ENCODE measurements around the gene TET1. TPM values are rescaled to one million over a fixed set of nuclear protein-coding genes. Genes with fewer than 3 reads are reported as not detected.

Gene TET1
- total and polyA plus RNA-seq, 2 of the 13 experiments (the other 11 are each of a cell fraction or from before 2014, with no cell fraction given), result 6.9 to 7.3 TPM

- H2AFZ ChIP-seq (ENCODE audit: low read length), result no peak overlapping the region
- BruUV-seq (replicated peaks), result no TSS peak
- peaks cover 59% of the 10 kb centered on the region for H3K4me1 ChIP-seq (ENCODE audit: insufficient read depth, low read length)
- no peak for FAIRE-seq
- ATAC-seq, result peak; percentile 66
- peak overlapping the region; percentile 91 for H3K4me2 ChIP-seq (ENCODE audit: low read depth, low read length)
- H4K20me1 ChIP-seq (ENCODE audit: insufficient read depth, low read length), result peaks cover 5% of the 10 kb centered on the region
- WGBS (ENCODE audit: low lambda C conversion rate), result 1% methylated on average over 25 of the region's 55 CpGs
- no peaks in the 10 kb centered on the region for H3K9me3 ChIP-seq (ENCODE audit: low read length)
- peak overlapping the region; percentile 78 for H3K27ac ChIP-seq (ENCODE audit: extremely low read length, insufficient read depth, low read length)
- in situ Hi-C loops (cut with HindIII; ENCODE audit: extremely low pct_ligation_motif_present, low pct_unique_long_range_greater_than_20kb), result loop anchor here (5.0 kb wide), 1 partner anchor 41 kb away; no protein-coding TSS in a partner anchor
- H3K79me2 ChIP-seq (ENCODE audit: insufficient read depth, low read length), result peaks cover 50% of the 10 kb centered on the region
- intact Hi-C loops (cut with micrococcal nuclease; ENCODE audit: unreplicated experiment), result loop anchor here (1.0 to 5.0 kb wide), 3 partner anchors 34 to 89 kb away; partner anchors contain the start of genes DNA2 and SLC25A16
- CTCF ChIA-PET (ENCODE audit: low intra/inter-chr PET ratio, low total read pairs), result no interaction called here
- DNase-seq (ENCODE audit: low spot score), result peak; percentile 27
- POLR2A ChIA-PET, result interaction anchor here (0.9 to 3.7 kb wide), 4 partner anchors 13 to 266 kb away, joined by 3 to 93 read pairs (median 5); partner anchors contain the start of genes CCAR1 and STOX1
- peak overlapping the region; percentile 82 for H3K9ac ChIP-seq (ENCODE audit: insufficient read depth, low read depth, low read length)
- H3K4me3 ChIP-seq (replicated peaks in 1 of 3; ENCODE audit: insufficient read depth in 1 of 3, low read depth in 2 of 3, low read length in 3 of 3), result peak overlapping the region; percentile 91 to 99 (median 95)
- no peaks in the 10 kb centered on the region; a peak in 1 of 5 replicates for H3K36me3 ChIP-seq (replicated peaks in 1 of 2; ENCODE audit: control insufficient read depth in 1 of 2, insufficient read depth in 2 of 2, low read length in 2 of 2)
- no peaks in the 10 kb centered on the region for H3K27me3 ChIP-seq (ENCODE audit: control insufficient read depth in 1 of 2, insufficient read depth in 2 of 2, low read length in 2 of 2)
- TF ChIP-seq ZNF607 (CRISPR knock-in tag; IDR thresholded peaks at IDR 0.05; ENCODE audit: borderline replicate concordance), result 0 out of 2 replicates have a peak, but pooled peaks have one; percentile 7
- peak; percentile 86 for TF ChIP-seq BHLHE40 (IDR thresholded peaks at IDR 0.05; ENCODE audit: low read length)
- TF ChIP-seq TOE1 (CRISPR knock-in tag; IDR thresholded peaks at IDR 0.05), result no peak
- 0 out of 2 replicates have a peak, but pooled peaks have one; percentile 0 for TF ChIP-seq MEIS2 (CRISPR knock-in tag; IDR thresholded peaks at IDR 0.05)
- TF ChIP-seq ZSCAN9 (CRISPR knock-in tag; IDR thresholded peaks at IDR 0.05; ENCODE audit: borderline replicate concordance), result 0 out of 2 replicates have a peak, but pooled peaks have one; percentile 22
- TF ChIP-seq ZFX (CRISPR knock-in tag; IDR thresholded peaks at IDR 0.05; ENCODE audit: low read depth), result peak; percentile 65
- TF ChIP-seq ZNF124 (CRISPR knock-in tag; IDR thresholded peaks at IDR 0.05), result no peak
- TF ChIP-seq PITX1 (CRISPR knock-in tag; IDR thresholded peaks at IDR 0.05), result peak; percentile 31; the same call in 1 of the 2 replicates
- no peak for TF ChIP-seq CENPX (CRISPR knock-in tag; IDR thresholded peaks at IDR 0.05)
- TF ChIP-seq ZMAT3 (CRISPR knock-in tag; conservative IDR thresholded peaks at IDR 0.05), result 0 out of 2 replicates have a peak, but pooled peaks have one; percentile 39
- peak; percentile 58 for TF ChIP-seq HNRNPK (IDR thresholded peaks at IDR 0.05; ENCODE audit: low read depth, low read length, poor library complexity, severe bottlenecking)
- TF ChIP-seq, protein P1, sequence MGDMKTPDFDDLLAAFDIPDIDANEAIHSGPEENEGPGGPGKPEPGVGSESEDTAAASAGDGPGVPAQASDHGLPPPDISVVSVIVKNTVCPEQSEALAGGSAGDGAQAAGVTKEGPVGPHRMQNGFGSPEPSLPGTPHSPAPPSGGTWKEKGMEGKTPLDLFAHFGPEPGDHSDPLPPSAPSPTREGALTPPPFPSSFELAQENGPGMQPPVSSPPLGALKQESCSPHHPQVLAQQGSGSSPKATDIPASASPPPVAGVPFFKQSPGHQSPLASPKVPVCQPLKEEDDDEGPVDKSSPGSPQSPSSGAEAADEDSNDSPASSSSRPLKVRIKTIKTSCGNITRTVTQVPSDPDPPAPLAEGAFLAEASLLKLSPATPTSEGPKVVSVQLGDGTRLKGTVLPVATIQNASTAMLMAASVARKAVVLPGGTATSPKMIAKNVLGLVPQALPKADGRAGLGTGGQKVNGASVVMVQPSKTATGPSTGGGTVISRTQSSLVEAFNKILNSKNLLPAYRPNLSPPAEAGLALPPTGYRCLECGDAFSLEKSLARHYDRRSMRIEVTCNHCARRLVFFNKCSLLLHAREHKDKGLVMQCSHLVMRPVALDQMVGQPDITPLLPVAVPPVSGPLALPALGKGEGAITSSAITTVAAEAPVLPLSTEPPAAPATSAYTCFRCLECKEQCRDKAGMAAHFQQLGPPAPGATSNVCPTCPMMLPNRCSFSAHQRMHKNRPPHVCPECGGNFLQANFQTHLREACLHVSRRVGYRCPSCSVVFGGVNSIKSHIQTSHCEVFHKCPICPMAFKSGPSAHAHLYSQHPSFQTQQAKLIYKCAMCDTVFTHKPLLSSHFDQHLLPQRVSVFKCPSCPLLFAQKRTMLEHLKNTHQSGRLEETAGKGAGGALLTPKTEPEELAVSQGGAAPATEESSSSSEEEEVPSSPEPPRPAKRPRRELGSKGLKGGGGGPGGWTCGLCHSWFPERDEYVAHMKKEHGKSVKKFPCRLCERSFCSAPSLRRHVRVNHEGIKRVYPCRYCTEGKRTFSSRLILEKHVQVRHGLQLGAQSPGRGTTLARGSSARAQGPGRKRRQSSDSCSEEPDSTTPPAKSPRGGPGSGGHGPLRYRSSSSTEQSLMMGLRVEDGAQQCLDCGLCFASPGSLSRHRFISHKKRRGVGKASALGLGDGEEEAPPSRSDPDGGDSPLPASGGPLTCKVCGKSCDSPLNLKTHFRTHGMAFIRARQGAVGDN (CRISPR knock-in tag; IDR thresholded peaks at IDR 0.05), result peak; percentile 61
- 0 out of 2 replicates have a peak, but pooled peaks have one; percentile 28 for TF ChIP-seq ZNF564 (CRISPR knock-in tag; IDR thresholded peaks at IDR 0.05)
- no peak for TF ChIP-seq FOXJ3 (CRISPR knock-in tag; IDR thresholded peaks at IDR 0.05; ENCODE audit: borderline replicate concordance)
- TF ChIP-seq, protein P2, sequence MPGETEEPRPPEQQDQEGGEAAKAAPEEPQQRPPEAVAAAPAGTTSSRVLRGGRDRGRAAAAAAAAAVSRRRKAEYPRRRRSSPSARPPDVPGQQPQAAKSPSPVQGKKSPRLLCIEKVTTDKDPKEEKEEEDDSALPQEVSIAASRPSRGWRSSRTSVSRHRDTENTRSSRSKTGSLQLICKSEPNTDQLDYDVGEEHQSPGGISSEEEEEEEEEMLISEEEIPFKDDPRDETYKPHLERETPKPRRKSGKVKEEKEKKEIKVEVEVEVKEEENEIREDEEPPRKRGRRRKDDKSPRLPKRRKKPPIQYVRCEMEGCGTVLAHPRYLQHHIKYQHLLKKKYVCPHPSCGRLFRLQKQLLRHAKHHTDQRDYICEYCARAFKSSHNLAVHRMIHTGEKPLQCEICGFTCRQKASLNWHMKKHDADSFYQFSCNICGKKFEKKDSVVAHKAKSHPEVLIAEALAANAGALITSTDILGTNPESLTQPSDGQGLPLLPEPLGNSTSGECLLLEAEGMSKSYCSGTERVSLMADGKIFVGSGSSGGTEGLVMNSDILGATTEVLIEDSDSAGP (CRISPR knock-in tag; IDR thresholded peaks at IDR 0.05; ENCODE audit: borderline replicate concordance), result peak; percentile 6; the same call in 1 of the 2 replicates
Observed at GRCh38 chr10:68560943-68561864, 1.1 kb downstream of the TET1 start.

Measured in HepG2 (cell line).